ENCODE results near the gene IRX4. TPM values are rescaled to one million over a fixed set of nuclear protein-coding genes. Genes with fewer than 3 reads are reported as not detected.
"Not testable (repeated sequence)": the region's sequence is repeated elsewhere in the genome, so short reads cannot be mapped to it uniquely, and the experiment has no call there.

The IRX4 gene
- polyA plus RNA-seq, 4 donors: 0.16 to 1.3 (median 0.50) TPM; not detected in 1

DNA sequence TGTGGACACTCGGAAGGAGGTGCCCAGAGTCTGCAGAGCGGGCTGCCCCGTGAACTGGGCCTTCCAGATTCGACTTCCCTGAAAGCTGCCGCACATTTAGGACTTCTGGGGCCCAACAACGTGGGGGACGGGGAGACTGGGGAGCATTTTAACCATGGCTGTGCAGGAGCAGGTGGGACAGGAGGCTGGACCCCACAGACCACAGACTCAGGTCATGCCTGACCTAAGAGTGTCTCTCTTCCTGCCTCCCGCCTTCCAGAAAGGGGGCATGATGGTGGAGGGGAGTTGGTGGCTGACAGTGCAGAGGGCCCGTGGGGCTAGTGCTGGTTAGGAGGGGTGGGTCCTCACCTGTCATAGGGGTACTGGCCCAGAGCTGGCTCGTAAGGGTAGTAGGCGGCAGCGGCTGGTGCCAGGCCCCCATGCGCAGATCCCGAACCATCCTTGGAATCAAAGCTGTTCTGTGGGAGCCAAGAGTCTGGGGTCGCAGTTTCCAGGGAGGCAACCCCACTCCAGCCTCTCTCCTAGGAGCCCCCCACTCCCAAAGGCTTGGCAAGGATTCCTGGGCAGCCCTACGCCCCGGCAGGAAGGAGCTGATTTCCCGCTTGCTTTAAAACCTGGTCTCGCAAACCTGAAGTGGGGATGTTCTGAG lies 2.2 kb downstream of the IRX4 start:
- no peak for DNase-seq (ENCODE audit: low read depth in 4 of 4, low spot score in 3 of 4)

DNA sequence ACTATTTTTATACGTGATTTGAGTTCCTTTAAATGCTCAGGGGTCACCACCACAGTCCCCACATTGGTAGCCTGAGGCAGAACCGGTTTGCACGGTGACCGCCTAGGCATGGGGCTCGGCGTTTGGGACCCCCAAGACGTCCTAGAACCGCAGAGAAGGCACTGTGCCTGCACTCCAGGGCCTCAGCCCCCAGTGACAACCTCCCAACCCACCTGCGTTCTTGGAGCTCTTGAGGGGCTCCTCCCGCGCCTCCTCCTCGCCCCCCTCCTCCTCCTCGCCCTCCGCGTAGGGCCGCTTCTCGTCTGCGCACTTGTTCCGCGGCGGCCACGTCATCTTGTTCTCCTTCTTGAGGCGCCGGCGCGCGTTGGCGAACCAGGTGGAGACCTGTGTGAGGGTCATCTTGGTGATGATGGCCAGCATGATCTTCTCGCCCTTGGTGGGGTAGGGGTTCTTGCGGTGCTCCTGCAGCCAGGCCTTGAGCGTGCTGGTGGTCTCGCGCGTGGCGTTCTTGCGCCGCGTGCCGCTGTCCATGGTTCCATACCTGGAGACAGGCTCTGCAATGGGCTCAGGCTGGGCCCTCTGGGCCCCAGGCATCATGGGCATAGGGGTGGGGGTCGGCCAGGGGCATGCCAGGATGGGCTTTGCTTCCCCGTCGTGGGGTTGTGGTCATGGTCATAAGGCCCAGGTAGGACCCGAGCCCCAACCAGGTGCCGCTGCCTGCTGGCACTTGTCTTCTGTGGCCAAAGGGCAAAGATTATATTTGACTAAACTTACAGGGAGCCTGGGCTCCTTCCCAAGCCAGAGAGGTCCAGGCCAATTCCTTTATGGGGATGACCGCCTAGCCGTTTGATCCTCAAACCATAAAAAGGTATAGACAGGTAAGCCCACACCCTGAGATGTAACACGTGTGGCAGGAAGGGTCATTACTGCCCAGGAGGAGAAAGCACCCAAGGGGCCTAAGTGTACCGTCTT lies 3.1 kb downstream of the IRX4 start:
- no peak for DNase-seq (ENCODE audit: low read depth in 4 of 4, low spot score in 3 of 4)

DNA sequence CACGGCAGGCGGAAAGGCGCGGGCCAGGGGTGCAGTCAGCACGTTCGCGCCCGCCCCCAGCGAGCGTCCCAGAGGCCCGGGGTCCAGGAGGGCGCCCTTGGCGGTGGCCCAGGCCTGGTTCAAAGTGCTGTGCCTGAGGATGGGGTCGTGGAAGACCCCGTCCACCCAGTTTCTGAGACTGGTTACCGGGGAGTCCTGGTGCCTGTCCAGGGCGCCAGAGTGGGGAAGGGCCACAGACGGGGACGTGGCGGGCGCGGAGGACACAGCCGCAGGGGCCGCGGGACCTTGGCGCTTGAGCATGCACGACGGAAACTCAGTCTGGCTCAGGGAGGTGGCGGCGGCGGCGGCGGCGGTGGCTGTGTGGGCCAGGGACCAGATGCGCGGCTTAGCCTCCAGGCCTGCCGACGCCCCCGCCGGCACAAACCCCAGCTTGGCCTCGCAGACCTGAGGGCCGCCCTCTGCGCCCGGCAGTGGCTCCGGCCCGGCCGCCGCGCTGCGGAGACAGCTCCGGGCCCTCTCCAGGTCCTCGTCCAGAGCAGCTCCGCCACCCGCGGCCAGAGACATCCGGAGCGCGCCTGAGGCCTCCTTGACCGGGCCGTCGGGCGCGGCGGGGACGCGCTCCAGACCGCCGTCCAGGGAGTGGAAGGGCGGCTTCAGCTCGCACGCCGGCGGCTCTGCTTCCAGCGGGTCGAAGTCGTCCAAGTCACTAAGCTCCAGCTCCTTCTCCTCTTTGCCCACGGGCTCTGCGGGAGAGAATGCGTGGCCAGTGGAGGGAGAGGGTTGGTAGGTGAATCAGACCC lies 4.5 kb downstream of the IRX4 start:
- DNase-seq (ENCODE audit: low read depth in 4 of 4, low spot score in 3 of 4): no peak

DNA sequence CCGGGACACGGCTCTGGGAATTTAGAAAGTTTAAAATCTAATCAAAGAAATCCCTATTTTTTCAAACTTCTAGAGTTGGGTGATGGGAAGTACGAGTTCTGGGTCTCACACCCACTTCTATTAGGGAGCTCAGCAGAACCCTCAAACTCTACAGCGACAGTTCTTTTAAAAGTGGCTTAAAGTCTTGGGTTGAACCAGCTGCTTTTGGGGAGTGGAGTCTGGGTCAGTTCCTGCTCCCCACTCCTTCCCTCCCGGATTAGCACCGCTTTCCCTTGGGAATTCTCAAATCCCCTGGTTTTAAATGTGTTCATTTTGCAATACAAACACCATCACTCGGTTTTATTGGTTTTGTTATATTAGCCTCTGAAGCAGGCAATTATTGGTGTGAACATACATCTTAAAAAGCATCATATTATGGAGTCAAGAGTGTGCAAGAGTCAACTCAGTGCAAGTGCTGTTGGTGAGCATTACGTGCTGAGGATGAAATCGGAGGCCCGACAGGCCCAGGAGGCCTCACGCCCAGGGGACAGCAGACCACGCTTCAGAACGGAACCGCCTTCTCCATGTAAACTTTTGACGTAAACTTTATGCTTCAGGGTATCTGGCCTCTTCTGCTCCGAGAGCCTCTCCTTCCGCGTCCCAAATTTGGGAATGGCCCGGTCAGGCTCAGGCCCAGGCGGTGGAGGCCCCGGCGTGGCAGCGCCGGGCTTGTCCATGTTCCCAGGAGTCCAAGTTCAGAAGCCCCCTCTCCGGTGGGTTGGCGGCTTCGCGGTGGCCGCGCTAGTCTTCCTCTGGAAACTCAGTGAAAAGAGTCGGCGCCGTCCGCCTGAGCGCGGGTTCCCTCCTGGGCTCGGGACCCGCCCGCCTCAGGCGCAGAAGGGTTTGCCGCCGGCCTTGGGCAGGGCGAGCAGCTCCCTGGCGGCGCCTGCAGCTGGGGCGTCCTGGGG lies 5.3 kb downstream of the IRX4 start:
- no peak for DNase-seq (ENCODE audit: low read depth in 4 of 4, low spot score in 3 of 4)

DNA sequence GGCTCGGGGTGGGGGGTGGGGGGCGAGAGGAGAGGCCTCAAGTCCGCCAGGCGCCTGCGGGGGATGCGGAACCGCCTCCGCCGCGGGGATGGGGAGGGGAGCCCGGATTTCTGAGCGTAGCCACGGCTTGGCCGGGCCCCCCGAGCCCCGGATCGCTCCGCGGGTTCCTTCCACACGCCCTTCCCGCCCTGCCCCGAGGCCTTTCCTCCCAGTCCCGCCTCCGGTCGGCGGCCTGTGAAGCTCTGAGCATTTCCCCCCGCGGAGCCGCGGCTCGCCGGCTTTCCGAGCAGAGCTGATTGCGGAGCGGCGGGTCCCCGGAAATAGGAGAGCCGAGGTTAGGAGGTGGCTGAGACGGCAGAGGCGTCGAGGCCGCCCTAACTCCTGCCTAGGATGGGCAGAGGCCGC lies 6.1 kb downstream of the IRX4 start:
- DNase-seq (ENCODE audit: low read depth in 4 of 4, low spot score in 3 of 4): no peak

DNA sequence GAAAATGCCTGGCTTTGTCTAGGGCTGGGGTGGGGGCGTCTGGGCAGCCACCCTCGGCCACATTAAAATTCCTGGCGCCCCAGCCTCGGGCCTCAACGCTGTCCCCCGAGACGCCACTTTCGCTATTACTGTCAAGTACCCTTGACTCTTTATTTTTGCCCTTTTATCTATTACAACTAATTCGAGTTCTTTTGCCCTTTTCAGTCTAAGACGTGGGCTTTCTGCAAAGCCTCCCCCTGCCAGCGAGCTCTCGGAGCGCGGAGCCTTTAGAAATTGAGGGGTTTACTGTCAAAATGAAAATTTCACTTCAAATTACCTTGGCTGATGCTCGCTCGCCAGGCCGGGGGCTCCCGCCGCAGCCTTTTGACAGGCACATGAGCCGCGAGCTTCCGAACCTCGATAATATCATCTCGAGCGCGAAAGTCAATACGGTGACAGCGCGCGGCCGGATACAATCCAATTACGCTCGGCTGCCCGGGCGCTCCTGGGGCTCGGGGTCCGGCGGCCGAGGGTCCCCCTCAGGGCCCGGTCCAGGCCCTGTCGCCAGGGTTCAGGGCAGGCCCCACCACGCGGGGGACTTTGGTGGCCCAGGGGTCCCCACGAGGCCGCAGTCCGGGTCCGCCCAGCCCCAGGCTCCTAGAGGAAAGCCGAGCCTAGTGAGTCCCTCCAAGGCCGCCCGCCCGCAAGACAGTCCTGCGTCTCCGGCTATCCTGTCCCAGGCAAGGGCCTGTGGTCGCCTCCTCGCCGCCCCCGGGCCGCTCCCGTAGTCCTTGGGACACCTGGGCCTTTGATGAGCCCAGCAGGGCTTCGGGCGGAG lies 6.7 kb downstream of the IRX4 start:
- DNase-seq (ENCODE audit: low read depth in 4 of 4, low spot score in 3 of 4): no peak

DNA sequence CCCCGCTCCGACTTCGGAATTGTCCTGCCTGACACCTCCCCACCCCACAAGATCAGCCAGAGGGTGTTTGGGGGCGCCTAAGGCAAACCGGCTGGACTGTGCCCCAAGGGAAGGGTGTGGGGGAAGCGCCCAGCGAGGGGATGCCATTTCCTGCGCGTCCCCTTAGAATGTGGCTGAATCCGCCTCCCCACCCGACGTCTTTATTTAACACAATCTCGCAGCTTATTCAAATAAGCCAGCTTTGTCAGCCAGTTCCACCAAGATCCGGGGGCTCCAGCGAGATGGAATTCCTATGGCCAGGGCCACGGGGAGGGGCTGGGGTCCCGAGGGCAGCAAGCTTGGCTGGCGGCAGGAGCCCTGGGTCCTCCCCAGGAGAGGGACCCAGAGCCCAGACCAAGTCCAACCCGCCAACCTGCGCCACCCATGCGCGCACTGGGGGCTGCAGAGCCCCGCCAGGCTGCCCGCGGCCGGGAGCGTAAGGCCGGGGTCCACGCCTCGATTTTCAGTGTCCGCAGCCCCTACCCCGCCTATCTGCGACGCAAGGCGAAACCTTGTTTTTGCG lies 7.4 kb downstream of the IRX4 start:
- no peak for DNase-seq (ENCODE audit: low read depth in 4 of 4, low spot score in 3 of 4)

DNA sequence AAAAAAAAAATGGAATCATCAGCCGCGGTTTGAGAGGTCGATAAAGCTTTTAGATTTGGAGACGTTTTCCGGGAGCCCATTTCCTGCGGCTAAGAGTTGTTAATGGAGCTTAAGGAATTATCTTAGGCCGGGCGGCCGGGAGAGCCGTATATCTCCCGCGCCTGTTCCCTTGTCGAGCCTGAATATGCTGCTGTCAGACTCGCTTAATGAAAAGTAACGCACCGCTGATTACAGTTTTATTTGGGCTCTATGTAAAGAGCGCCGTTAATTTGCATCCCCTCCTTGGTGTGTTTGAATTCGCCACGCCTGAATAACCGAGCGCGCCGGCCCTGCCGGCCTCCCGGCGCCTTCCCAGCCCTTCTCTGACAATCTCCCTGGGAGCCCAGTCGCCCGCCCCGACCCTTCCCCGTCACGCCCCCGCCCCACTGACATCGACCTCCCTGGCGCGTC lies 7.9 kb downstream of the IRX4 start:
- peak in 2 of 4 donors; percentile 32 to 45 for DNase-seq (ENCODE audit: low read depth in 4 of 4, low spot score in 3 of 4)

DNA sequence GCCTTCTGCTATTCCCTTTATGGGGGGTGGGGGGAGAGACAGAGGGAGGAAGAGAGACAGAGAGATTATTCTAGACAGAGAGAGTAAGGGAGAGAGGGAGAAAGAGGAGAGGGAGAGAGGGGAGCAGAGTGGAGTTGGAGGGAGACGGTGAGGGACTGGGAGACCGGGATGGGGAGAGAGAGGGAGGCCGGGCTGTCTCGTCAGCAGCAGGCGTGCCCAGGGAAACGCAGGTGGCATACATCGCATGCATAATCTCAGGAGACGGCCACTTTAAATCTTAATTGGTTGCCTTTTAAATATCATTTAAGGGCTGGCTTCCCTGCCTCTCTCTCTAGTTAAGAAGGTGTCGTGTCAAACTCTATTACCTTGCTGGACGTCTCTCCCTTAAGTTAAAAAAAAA lies 8.4 kb downstream of the IRX4 start:
- DNase-seq (ENCODE audit: low read depth in 4 of 4, low spot score in 3 of 4): no peak

DNA sequence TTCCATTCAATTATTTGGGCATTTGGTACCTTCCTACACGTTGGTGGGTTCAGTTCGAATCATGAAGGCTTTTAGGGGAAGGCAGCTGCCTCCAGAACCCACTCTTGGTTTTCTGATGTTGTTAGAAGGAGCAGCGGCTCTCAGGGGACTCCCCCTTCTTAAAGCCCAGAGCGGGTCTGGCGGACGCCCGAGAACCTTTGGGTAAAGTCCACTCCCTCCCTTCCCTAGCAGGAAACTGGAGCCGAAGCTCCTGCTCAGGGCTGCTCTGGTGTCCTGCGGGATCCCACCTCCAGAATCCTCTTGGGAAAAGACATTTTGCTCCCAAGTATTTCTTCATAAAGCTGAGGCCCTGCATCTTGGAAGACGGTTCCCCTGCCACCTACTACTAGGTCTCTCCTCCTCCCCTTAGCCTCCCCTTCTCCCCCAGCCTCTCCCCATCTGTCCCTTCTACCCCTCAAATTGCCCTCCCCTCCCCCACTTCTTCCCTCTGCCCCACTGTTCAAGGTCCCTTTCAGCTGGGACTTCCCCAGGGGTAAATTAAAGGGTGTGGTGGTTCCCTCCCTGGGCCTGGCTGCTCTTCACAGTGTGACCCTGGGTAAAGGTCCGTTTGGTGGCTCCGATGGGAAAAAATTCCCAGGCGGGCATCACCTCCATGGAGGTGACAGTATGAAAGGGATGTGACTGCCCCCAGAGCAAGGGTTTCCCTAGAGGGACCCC lies 9.3 kb downstream of the IRX4 start:
- no peak for DNase-seq (ENCODE audit: low read depth in 4 of 4, low spot score in 3 of 4)

DNA sequence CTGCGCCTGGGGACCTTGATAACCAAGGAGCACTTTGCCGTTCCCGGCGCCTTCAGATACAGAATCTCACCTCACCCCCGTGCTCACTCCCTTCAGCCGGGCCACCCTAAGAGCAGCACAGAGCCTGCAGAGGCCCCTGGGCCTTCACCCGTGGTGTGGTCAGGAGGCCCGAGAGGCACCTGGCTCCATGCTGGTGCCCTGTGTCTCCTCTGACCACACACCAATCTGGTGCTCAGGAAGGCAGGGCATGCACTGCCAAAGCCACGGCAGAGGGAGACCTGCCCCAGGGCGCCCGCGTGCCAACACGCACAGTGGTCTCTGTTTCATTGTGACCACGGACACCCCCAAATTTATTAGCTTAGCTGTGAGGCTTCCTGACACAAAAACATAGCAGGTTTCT lies 11.3 kb downstream of the IRX4 start:
- DNase-seq (ENCODE audit: low read depth in 4 of 4, low spot score in 3 of 4): no peak

DNA sequence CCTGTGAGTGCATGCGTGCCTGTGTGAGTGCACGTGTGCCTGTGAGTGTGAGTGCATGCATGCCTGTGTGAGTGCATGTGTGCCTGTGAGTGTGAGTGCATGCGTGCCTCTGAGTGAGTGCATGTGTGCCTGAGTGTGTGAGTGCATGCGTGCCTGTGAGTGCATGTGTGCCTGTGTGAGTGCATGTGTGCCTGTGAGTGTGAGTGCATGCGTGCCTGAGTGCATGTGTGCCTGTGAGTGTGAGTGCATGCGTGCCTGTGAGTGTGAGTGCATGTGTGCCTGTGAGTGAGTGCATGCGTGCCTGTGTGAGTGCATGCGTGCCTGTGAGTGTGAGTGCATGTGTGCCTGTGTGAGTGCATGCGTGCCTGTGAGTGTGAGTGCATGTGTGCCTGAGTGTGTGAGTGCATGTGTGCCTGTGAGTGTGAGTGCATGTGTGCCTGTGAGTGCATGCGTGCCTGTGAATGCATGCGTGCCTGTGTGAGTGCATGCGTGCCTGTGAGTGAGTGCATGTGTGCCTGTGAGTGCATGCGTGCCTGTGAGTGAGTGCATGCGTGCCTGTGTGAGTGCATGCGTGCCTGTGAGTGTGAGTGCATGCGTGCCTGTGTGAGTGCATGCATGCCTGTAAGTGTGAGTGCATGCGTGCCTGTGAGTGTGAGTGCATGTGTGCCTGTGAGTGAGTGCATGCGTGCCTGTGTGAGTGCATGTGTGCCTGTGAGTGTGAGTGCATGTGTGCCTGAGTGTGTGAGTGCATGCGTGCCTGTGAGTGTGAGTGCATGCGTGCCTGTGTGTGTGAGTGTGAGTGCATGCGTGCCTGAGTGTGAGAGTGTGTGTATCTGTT lies 12.1 kb downstream of the IRX4 start:
- not testable (repeated sequence) for DNase-seq (ENCODE audit: low read depth in 4 of 4, low spot score in 3 of 4)

DNA sequence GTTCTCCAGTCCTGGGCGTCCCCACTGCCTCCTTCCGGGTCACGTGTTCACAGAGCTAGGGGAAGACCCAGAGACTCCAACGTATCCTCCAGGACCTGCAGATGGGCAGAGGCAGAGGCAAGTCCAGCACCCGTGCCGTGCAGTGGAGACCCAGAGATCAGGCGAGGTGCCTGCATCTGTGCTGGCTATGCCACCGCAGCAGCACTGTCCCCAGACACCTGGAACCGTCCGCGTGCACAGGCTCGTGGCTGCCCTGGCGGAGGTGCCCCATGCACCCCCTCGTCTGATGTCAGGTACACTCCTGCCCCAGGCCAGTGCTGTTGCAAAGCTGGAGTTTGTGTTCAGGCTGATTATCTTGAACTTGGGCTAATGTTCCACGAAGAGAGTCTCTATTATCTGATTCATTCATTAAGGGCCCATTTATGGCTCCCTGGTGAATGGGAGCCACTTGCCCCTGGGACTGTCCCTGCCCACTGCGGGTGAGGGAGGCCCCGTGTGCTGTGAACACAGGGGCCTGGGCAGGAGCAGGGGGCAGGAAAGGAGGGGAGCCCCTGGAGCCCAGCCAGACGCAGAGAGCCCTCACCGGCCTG lies 13.7 kb downstream of the IRX4 start:
- no peak for DNase-seq (ENCODE audit: low read depth in 4 of 4, low spot score in 3 of 4)

DNA sequence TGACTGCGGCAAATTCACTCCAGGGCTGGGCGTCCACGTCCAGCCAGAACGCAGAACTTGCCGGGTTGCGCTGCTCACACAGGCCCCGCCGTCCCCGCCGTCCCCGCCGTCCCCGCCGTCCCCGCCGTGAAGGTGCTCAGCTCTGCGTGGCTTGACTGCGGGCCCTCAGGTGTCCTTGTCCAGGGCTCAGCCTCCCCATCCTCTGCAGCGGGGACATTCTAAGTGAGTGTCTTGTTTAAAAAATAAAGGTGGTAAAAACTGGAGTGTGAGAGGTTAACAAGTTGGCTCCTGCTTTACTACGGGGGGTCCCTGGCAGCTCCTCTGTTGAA lies 14.9 kb downstream of the IRX4 start:
- no peak for DNase-seq (ENCODE audit: low read depth in 4 of 4, low spot score in 3 of 4)

DNA sequence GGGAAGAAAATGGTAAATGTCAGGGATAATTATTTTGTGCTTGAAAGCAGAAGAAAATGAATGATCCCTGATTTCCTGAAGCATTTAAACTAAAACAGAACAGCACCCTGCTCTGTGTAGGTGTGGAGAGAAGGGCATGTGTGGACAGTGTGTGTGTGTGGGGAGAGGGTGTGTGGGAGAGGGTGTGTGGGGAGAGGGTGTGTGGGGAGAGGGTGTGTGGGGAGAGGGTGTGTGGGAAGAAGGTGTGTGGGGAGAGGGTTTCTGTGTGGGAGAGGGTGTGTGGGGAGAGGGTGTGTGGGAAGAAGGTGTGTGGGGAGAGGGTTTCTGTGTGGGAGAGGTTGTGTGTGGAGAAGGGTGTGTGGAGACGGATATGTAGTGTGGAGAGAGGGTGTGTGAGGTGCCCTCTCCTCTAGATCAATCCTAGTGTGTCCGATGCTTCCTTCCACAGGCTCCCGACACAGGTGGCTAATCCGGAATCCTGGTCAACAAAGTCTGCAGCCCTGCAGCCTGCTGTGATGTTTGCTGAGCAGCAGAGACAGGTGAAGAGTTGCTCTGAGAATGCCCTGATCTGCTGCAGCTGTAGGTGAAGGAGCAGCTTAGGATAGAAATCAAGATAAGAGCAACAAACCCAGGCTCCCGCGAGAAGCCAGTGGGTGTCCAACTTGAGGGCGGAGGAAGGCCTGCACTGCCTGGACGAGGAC lies 15.5 kb downstream of the IRX4 start:
- DNase-seq (ENCODE audit: low read depth in 4 of 4, low spot score in 3 of 4): no peak

DNA sequence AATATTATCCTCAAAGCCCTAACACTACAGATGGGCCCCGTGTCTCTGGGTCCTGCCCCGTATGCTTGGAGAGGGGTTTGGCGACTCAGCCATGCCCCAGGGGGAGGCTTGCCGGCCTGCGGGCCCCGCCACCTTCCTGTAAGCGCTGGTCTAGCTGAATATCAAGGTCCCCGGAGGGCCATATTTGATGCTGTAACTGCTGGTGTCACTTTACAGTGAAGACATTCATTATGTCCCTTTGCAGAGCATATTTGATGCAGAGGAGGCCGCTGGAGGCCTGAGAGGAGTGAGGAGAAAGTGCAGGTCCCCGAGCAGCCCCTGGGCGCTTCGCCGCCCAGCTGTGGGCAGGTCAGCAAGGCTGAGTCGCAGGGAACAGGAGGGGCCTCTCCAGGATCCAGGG lies 16.8 kb downstream of the IRX4 start:
- DNase-seq (ENCODE audit: low read depth in 4 of 4, low spot score in 3 of 4): no peak
